Testis (tissue), 3 donors: Measurements from ENCODE around the gene ITGA1. TPM values are rescaled to one million over a fixed set of nuclear protein-coding genes. Genes with fewer than 3 reads are reported as not detected.

Source experiments
- DNase-seq: peaks from one replicate; pipeline ENCODE4 v3.0.0-alpha.2; 2019
- H3K27ac ChIP-seq, 2 donors: fragments of 200-600 bp; sonication (generic); one replicate each; pipeline ENCODE4 v1.5.1; 2019
- H3K27me3 ChIP-seq: fragments of 200-600 bp; sonication (generic); one replicate; pipeline ENCODE4 v1.5.1; 2019
- H3K36me3 ChIP-seq: fragments of 200-600 bp; sonication (generic); one replicate; pipeline ENCODE4 v1.5.1; 2017; ENCODE audit warnings: low read depth; ENCODE audit errors: missing control alignments
- H3K4me1 ChIP-seq: fragments of 200-600 bp; sonication (generic); one replicate; pipeline ENCODE4 v1.5.1; 2019
- H3K4me3 ChIP-seq, 2 donors: fragments of 200-600 bp; sonication (generic); one replicate each; pipeline ENCODE4 v1.5.1; 2017 to 2019
- H3K9me3 ChIP-seq: fragments of 200-600 bp; sonication (generic); one replicate; pipeline ENCODE4 v1.5.1; 2017
- CTCF ChIP-seq, 3 experiments: fragments of 450-650 bp in 2 of 3; fragments of 200-600 bp in 1 of 3; sonication (generic) in 1 of 3; IDR thresholded peaks; one replicate each; pipeline ENCODE4 v1.5.1; 2016 to 2019; ENCODE audit warnings: antibody characterized with exemption in 3 of 3, mild to moderate bottlenecking in 2 of 3, moderate library complexity in 1 of 3
- POLR2A ChIP-seq: fragments of 450-650 bp; IDR thresholded peaks from one replicate; pipeline ENCODE4 v1.6.1; 2017; ENCODE audit warnings: antibody characterized with exemption, mild to moderate bottlenecking, moderate library complexity
- WGBS, 2 donors: methylation state at CpG; one replicate each; pipeline ENCODE4 v1.1.5; 2018; 5-methylcytosine and 5-hydroxymethylcytosine counted together
- intact Hi-C: fragments of 100-400 bp; cut with DNase I; formaldehyde crosslinking; loops from one replicate; pipeline ENCODE4 v1.15.1; 2023; ENCODE audit warnings: low total_unique reads
- polyA plus RNA-seq: library from polyadenylated mRNA; stranded (reverse); fragments of 350-450 nt; fragmentation: Illumina TruSeq; extraction: RNeasy Lipid Tissue Mini Kit (QIAGEN cat#74804); gene quantifications from one replicate; pipeline ENCODE4 v1.2.3, GENCODE V29; 2014; ENCODE audit warnings: low read depth, low replicate concordance; ENCODE audit not compliant: insufficient read depth
- total RNA-seq, 2 donors: library from RNA; depleted of rRNA; stranded (reverse); fragments of >200 nt; gene quantifications; one replicate each; pipeline ENCODE4 v1.2.3, GENCODE V29; 2016

ITGA1 gene
- total and polyA plus RNA-seq, 3 donors from 2014 or later, result 7.3 to 8.1 (median 7.5) TPM

DNA sequence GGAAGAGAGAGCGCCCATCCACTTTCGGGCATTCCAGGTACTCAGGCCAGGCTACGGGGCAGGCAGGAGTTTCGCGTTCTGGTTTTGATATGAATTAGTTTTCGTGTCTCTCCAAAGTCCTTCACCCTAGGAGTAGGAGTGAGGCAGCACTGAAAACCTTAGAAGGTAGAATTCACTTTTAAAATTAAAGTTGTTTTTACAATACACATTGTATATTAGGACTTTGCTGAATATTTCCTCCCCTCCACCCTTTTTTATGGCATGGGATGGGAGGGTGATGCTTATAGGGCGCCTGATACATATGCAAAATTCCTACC lies 747 bp downstream of the ITGA1 start:
- Histone ChIP-seq H3K9me3 (no peaks in the 10 kb centered on the region), H3K27ac (peak overlapping the region; percentile 64 to 87), H3K4me3 (peak overlapping the region; percentile 53 to 70), H3K27me3 (no peaks in the 10 kb centered on the region), H3K4me1 (no peaks in the 10 kb centered on the region), H3K36me3 (no peaks in the 10 kb centered on the region)
- WGBS, 2 donors, result 7% methylated on average over 6 to 7 of the region's 7 CpGs
- DNase-seq, result no peak
- TF ChIP-seq CTCF (IDR thresholded peaks at IDR 0.05) (no peak), POLR2A (no peak)
- intact Hi-C loops, result no loop called here

GRCh38 chr5:52789378-52789777 lies 1.7 kb downstream of the ITGA1 start:
- no peak overlapping the region for H3K27ac ChIP-seq
- H3K4me3 ChIP-seq, result no peak overlapping the region
- H3K27me3 ChIP-seq, result no peaks in the 10 kb centered on the region
- no peaks in the 10 kb centered on the region for H3K4me1 ChIP-seq
- TF ChIP-seq POLR2A (no peak), CTCF (IDR thresholded peaks at IDR 0.05) (no peak)
- DNase-seq, result no peak
- no peaks in the 10 kb centered on the region for H3K36me3 ChIP-seq
- intact Hi-C loops, result no loop called here
- WGBS, 2 donors, result 74 to 81% methylated on average over 1 of the region's 1 CpG
- H3K9me3 ChIP-seq, result no peaks in the 10 kb centered on the region

- intact Hi-C loops, result no loop called here
- DNase-seq, result no peak
- Histone ChIP-seq H3K36me3 (no peaks in the 10 kb centered on the region), H3K9me3 (no peaks in the 10 kb centered on the region), H3K27me3 (no peaks in the 10 kb centered on the region), H3K27ac (no peak overlapping the region), H3K4me3 (no peak overlapping the region), H3K4me1 (no peaks in the 10 kb centered on the region)
- 83 to 90% methylated on average over 2 of the region's 2 CpGs for WGBS, 2 donors
- TF ChIP-seq POLR2A (no peak), CTCF (IDR thresholded peaks at IDR 0.05) (no peak)
These were observed 2.1 kb downstream of the ITGA1 start for GRCh38 chr5:52789851-52790250.

- no peaks in the 10 kb centered on the region for H3K4me1 ChIP-seq
- no peaks in the 10 kb centered on the region for H3K9me3 ChIP-seq
- H3K27ac ChIP-seq, result no peak overlapping the region
- intact Hi-C loops, result no loop called here
- H3K4me3 ChIP-seq, result no peak overlapping the region
- H3K36me3 ChIP-seq, result no peaks in the 10 kb centered on the region
- no peak for DNase-seq
- no peaks in the 10 kb centered on the region for H3K27me3 ChIP-seq
- TF ChIP-seq POLR2A (no peak), CTCF (IDR thresholded peaks at IDR 0.05) (no peak)
- WGBS, 2 donors, result 95 to 98% methylated on average over 1 of the region's 1 CpG
These were observed 3.6 kb downstream of the ITGA1 start for GRCh38 chr5:52791366-52791765.

GRCh38 chr5:52794519-52794918 lies 6.8 kb downstream of the ITGA1 start:
- no peak overlapping the region for H3K27ac ChIP-seq
- H3K27me3 ChIP-seq, result no peaks in the 10 kb centered on the region
- intact Hi-C loops, result no loop called here
- H3K9me3 ChIP-seq, result no peaks in the 10 kb centered on the region
- H3K4me1 ChIP-seq, result peaks cover 4% of the 10 kb centered on the region
- DNase-seq, result no peak
- no peak overlapping the region for H3K4me3 ChIP-seq
- WGBS, 2 donors, result 69 to 73% methylated on average over 1 of the region's 1 CpG
- TF ChIP-seq CTCF (IDR thresholded peaks at IDR 0.05) (no peak), POLR2A (no peak)
- no peaks in the 10 kb centered on the region for H3K36me3 ChIP-seq
